GM03348 (cell line): ENCODE results near the gene WDFY2.

ENCODE experiments used
- DNase-seq: peaks from one replicate; pipeline ENCODE4 v3.0.0; 2012; ENCODE audit warnings: low spot score

The WDFY2 gene

GRCh38 chr13:51601601-51602565 lies 17.6 kb downstream of the WDFY2 start:
- no peak for DNase-seq

- DNase-seq: no peak
Observed at GRCh38 chr13:51603716-51604115, 19.5 kb downstream of the WDFY2 start.

GRCh38 chr13:51605698-51606097 lies 21.4 kb downstream of the WDFY2 start:
- no peak for DNase-seq

- no peak for DNase-seq
Observed at GRCh38 chr13:51607165-51607564, 22.9 kb downstream of the WDFY2 start.

- DNase-seq: no peak
Observed at GRCh38 chr13:51608857-51609406, 24.7 kb downstream of the WDFY2 start.

GRCh38 chr13:51612867-51613266 lies 28.6 kb downstream of the WDFY2 start:
- DNase-seq: no peak

GRCh38 chr13:51613535-51613934 lies 29.3 kb downstream of the WDFY2 start:
- no peak for DNase-seq

GRCh38 chr13:51614350-51614786 lies 30.1 kb downstream of the WDFY2 start:
- peak; percentile 41 for DNase-seq

GRCh38 chr13:51618626-51619025 lies 34.4 kb downstream of the WDFY2 start:
- DNase-seq: no peak

- DNase-seq: peak; percentile 33
Observed at GRCh38 chr13:51619614-51620013, 35.4 kb downstream of the WDFY2 start.

- DNase-seq: no peak
Observed at GRCh38 chr13:51620165-51620983, 36.1 kb downstream of the WDFY2 start.

- DNase-seq: no peak
Observed at GRCh38 chr13:51621602-51622001, 37.3 kb downstream of the WDFY2 start.

GRCh38 chr13:51623473-51623872 lies 39.2 kb downstream of the WDFY2 start:
- DNase-seq: no peak

- no peak for DNase-seq
Observed at GRCh38 chr13:51624207-51624606, 39.9 kb downstream of the WDFY2 start.

- DNase-seq: no peak
Observed at GRCh38 chr13:51624695-51625345, 40.6 kb downstream of the WDFY2 start.

- no peak for DNase-seq
Observed at GRCh38 chr13:51625555-51626345, 41.5 kb downstream of the WDFY2 start.

GRCh38 chr13:51626749-51627148 lies 42.5 kb downstream of the WDFY2 start:
- no peak for DNase-seq

- no peak for DNase-seq
Observed at GRCh38 chr13:51628059-51628852, 44.0 kb downstream of the WDFY2 start.

GRCh38 chr13:51629491-51630287 lies 45.4 kb downstream of the WDFY2 start:
- no peak for DNase-seq

- DNase-seq: no peak
Observed at GRCh38 chr13:51630288-51630615, 46.0 kb downstream of the WDFY2 start.
